ENCODE results near the gene ACOT7. TPM values are rescaled to one million over a fixed set of nuclear protein-coding genes. Genes with fewer than 3 reads are reported as not detected.
"Not testable (repeated sequence)": the region's sequence is repeated elsewhere in the genome, so short reads cannot be mapped to it uniquely, and the experiment has no call there.

The ACOT7 gene
- total RNA-seq, 1 experiment from 2014 or later: 151 TPM

GRCh38 chr1:6429660-6430411, 36.3 kb upstream of the ACOT7 start:
- POLR2A ChIA-PET; H3K27ac Mint-ChIP-seq; H3K36me3 Mint-ChIP-seq; DNase-seq (ENCODE audit: low spot score); H3K9me3 Mint-ChIP-seq; H3K4me3 Mint-ChIP-seq; H3K4me1 Mint-ChIP-seq; ATAC-seq: not testable (repeated sequence)
- CTCF ChIA-PET: interaction anchor here (0.8 to 6.4 kb wide), 8 partner anchors 8 to 223 kb away, joined by 3 to 61 read pairs (median 6); partner anchors contain the start of genes HES2 and RNF207
- peaks cover 27% of the 10 kb centered on the region for H3K27me3 Mint-ChIP-seq (ENCODE audit: low read depth)

DNA sequence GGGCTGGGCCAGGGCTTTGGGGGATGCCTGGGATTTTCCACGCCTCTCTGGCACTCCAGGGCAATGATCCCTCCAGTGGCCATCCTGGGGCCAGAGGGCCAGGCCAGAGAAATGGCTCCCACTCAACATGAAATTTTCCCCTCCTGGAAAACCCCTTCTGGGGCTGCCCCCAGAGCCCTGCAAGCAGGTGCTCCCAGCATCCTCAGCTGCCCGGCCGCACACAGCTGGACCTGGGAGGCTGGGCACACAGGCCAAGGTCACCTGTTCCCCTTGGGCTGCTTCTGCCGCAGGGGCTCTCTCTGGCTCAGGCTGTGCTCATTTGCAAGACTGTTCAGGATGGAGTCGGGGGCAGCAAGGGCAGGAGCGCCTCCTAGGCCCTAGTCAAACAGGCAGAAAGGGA, 34.9 kb upstream of the ACOT7 start:
- POLR2A ChIA-PET; DNase-seq (ENCODE audit: low spot score); H3K9me3 Mint-ChIP-seq; H3K27ac Mint-ChIP-seq; H3K4me3 Mint-ChIP-seq; ATAC-seq; H3K36me3 Mint-ChIP-seq: not testable (repeated sequence)
- H3K27me3 Mint-ChIP-seq (ENCODE audit: low read depth): peaks cover 38% of the 10 kb centered on the region
- CTCF ChIA-PET: interaction anchor here (0.6 to 3.9 kb wide), 5 partner anchors 9 to 35 kb away, joined by 3 to 61 read pairs (median 3); no protein-coding TSS in a partner anchor
- peaks cover 15% of the 10 kb centered on the region for H3K4me1 Mint-ChIP-seq

DNA sequence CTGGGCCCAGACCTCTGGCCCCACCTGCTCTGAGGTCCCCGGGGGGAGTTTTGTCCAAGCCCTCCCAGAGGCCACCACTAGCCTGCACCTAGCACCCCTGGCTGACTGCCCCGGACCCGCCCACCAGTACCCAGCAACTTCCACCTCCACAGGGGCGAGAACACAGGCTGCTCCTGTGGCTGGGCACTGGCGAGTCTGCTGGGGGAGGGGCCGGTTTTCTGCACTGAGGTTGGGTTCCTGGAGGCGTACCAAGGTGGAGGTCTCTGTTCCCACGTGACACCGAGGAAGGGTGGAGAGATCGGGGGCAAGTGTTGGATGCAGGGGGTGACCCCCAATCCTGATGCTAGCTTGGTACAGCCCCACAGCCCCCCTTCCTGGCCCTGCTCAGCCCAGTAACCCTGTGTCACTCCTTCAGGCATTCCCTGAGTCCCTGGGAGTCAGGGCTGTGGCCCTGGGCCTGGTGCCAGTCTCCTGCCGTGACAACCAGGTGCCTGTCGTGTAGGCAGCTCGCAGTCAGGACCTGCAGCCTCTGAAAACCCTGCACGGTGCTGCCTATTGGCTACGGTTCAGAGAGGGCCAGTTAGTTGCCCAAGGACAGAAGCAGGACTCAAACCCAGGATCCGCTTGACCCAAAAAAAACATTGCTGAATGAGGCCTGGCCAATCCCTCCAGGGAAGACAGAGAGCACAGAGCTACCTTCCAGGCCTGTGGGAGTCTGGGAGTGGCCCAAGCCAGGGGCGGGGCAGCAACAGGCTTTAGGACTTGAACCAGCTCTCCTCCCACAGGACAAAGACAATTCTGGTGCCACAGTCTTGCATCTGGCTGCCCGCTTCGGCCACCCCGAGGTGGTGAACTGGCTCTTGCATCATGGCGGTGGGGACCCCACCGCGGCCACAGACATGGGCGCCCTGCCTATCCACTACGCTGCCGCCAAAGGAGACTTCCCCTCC, 34.1 kb upstream of the ACOT7 start:
- H3K27ac Mint-ChIP-seq: no peak overlapping the region
- H3K36me3 Mint-ChIP-seq: no peaks in the 10 kb centered on the region
- CTCF ChIA-PET: interaction anchor here (0.6 to 1.6 kb wide), 6 partner anchors 10 to 80 kb away, joined by 3 to 5 read pairs (median 3); no protein-coding TSS in a partner anchor
- POLR2A ChIA-PET: no interaction called here
- no peak for ATAC-seq
- H3K4me1 Mint-ChIP-seq: peaks cover 15% of the 10 kb centered on the region
- peaks cover 46% of the 10 kb centered on the region for H3K27me3 Mint-ChIP-seq (ENCODE audit: low read depth)
- TF ChIP-seq ETV6 (CRISPR knock-in tag; IDR thresholded peaks at IDR 0.05) (no peak), HMGXB4 (CRISPR knock-in tag; IDR thresholded peaks at IDR 0.05) (no peak), CREM (CRISPR knock-in tag; IDR thresholded peaks at IDR 0.05) (no peak), USF1 (CRISPR knock-in tag; IDR thresholded peaks at IDR 0.05) (no peak), ZNF263 (CRISPR knock-in tag; IDR thresholded peaks at IDR 0.05; ENCODE audit: low read depth) (no peak), SMAD4 (CRISPR knock-in tag; IDR thresholded peaks at IDR 0.05) (no peak), MXD4 (CRISPR knock-in tag; IDR thresholded peaks at IDR 0.05; ENCODE audit: borderline replicate concordance) (no peak), NFATC4 (CRISPR knock-in tag; IDR thresholded peaks at IDR 0.05) (no peak)
- TF ChIP-seq, protein P1, sequence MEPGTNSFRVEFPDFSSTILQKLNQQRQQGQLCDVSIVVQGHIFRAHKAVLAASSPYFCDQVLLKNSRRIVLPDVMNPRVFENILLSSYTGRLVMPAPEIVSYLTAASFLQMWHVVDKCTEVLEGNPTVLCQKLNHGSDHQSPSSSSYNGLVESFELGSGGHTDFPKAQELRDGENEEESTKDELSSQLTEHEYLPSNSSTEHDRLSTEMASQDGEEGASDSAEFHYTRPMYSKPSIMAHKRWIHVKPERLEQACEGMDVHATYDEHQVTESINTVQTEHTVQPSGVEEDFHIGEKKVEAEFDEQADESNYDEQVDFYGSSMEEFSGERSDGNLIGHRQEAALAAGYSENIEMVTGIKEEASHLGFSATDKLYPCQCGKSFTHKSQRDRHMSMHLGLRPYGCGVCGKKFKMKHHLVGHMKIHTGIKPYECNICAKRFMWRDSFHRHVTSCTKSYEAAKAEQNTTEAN (CRISPR knock-in tag; IDR thresholded peaks at IDR 0.05): no peak
- TF ChIP-seq, protein P2, sequence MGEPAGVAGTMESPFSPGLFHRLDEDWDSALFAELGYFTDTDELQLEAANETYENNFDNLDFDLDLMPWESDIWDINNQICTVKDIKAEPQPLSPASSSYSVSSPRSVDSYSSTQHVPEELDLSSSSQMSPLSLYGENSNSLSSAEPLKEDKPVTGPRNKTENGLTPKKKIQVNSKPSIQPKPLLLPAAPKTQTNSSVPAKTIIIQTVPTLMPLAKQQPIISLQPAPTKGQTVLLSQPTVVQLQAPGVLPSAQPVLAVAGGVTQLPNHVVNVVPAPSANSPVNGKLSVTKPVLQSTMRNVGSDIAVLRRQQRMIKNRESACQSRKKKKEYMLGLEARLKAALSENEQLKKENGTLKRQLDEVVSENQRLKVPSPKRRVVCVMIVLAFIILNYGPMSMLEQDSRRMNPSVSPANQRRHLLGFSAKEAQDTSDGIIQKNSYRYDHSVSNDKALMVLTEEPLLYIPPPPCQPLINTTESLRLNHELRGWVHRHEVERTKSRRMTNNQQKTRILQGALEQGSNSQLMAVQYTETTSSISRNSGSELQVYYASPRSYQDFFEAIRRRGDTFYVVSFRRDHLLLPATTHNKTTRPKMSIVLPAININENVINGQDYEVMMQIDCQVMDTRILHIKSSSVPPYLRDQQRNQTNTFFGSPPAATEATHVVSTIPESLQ (CRISPR knock-in tag; IDR thresholded peaks at IDR 0.05): no peak
- no peak overlapping the region for H3K4me3 Mint-ChIP-seq
- DNase-seq (ENCODE audit: low spot score): no peak
- no peaks in the 10 kb centered on the region for H3K9me3 Mint-ChIP-seq
